Measurements from ENCODE around the gene ANKRD50. TPM values are rescaled to one million over a fixed set of nuclear protein-coding genes. Genes with fewer than 3 reads are reported as not detected.

The ANKRD50 gene, protein sequence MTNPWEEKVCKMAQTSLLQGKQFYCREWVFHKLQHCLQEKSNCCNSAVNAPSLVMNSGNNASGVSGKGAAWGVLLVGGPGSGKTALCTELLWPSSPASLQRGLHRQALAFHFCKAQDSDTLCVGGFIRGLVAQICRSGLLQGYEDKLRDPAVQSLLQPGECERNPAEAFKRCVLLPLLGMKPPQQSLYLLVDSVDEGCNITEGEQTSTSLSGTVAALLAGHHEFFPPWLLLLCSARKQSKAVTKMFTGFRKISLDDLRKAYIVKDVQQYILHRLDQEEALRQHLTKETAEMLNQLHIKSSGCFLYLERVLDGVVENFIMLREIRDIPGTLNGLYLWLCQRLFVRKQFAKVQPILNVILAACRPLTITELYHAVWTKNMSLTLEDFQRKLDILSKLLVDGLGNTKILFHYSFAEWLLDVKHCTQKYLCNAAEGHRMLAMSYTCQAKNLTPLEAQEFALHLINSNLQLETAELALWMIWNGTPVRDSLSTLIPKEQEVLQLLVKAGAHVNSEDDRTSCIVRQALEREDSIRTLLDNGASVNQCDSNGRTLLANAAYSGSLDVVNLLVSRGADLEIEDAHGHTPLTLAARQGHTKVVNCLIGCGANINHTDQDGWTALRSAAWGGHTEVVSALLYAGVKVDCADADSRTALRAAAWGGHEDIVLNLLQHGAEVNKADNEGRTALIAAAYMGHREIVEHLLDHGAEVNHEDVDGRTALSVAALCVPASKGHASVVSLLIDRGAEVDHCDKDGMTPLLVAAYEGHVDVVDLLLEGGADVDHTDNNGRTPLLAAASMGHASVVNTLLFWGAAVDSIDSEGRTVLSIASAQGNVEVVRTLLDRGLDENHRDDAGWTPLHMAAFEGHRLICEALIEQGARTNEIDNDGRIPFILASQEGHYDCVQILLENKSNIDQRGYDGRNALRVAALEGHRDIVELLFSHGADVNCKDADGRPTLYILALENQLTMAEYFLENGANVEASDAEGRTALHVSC (N-terminal part only)
- total RNA-seq = 10 to 100 TPM in 1 of 2 donors, 1 to 10 TPM in 1; 7.1 to 14.0 TPM

DNA sequence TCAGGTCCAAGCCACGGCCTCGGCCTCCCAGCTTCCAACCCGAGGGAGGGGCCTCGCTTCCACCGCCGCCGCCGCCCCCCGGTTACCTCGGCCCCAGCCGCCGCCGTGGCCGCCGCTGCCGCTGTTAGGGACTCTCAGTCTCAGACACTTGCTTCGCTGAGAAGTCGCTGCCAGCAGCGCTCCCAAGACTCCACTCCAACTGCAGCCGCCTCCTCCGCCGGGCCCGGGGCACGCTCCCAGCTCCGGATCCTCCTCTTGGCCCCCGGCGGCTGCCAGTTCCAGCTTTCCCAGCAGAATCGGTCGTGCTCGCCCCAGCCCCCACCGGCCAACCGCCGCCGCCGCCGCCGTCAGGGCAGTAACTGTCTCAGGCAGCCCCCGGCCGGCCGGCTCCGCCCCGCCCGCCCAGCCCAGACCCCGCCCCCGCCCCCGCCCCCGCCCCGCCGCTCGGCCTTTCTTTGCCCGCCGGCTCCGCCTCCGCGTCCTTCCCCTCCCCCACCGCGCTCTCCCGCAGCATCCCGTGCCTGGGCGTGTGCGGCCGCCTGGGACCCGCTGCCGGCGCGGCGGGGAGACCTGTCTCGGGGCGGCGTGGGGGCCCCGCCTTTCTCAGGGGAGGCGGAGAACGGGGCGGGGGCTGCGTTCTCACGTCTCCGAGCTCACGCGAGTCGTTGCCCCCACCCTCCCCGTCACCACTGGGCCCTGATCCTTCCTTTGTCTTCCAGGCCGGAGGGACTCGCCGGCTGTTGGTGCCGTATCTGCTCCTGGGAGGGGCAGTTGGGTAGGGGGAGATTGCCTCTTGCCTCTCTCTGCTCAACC, at the start of gene ANKRD50:
TSS of gene ANKRD50 (minus strand) at position 361 of the 813 bp plus-strand sequence. CDS start 2,221 bp downstream, outside the sequence.
- TF ChIP-seq, protein P1, sequence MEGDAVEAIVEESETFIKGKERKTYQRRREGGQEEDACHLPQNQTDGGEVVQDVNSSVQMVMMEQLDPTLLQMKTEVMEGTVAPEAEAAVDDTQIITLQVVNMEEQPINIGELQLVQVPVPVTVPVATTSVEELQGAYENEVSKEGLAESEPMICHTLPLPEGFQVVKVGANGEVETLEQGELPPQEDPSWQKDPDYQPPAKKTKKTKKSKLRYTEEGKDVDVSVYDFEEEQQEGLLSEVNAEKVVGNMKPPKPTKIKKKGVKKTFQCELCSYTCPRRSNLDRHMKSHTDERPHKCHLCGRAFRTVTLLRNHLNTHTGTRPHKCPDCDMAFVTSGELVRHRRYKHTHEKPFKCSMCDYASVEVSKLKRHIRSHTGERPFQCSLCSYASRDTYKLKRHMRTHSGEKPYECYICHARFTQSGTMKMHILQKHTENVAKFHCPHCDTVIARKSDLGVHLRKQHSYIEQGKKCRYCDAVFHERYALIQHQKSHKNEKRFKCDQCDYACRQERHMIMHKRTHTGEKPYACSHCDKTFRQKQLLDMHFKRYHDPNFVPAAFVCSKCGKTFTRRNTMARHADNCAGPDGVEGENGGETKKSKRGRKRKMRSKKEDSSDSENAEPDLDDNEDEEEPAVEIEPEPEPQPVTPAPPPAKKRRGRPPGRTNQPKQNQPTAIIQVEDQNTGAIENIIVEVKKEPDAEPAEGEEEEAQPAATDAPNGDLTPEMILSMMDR (IDR thresholded peaks at IDR 0.05) = no peak
- Histone ChIP-seq H3K36me3 (no peaks in the 10 kb centered on the region), H3K27ac (peak within 1 kb of the TSS; percentile 93), H3K9ac (ENCODE audit: low read depth in 2 of 2, low read length in 2 of 2) (peak within 1 kb of the TSS; percentile 87 to 93), H3K4me1 (peaks cover 5% of the 10 kb centered on the region), H3K27me3 (no peaks in the 10 kb centered on the region), H3K4me3 (peak within 1 kb of the TSS; percentile 69), H3K9me3 (no peaks in the 10 kb centered on the region)
- DNase-seq = peak; percentile 90
- intact Hi-C loops (cut with DNase I) = no loop called here

DNA sequence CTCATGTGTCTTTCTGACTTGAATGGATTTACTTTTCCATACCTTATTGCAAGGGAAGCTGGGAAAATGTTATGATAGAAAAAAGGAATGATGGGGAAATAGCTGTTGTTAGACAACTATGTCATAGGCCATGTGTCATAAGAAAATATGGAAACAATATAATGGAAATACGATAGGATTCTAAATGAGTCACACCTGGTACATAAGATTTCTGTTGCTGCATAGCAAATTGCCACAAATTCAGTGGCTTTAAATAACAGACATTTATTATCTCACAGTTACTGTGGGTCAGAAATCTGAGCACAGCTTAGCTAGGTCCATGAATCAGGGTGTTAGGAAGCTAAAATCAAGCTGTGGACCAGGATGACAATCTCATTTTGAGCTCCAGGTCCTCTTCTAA, 44.6 kb upstream of the ANKRD50 start:
- intact Hi-C loops (cut with DNase I) = no loop called here
- TF ChIP-seq, protein P1 (IDR thresholded peaks at IDR 0.05) = no peak

DNA sequence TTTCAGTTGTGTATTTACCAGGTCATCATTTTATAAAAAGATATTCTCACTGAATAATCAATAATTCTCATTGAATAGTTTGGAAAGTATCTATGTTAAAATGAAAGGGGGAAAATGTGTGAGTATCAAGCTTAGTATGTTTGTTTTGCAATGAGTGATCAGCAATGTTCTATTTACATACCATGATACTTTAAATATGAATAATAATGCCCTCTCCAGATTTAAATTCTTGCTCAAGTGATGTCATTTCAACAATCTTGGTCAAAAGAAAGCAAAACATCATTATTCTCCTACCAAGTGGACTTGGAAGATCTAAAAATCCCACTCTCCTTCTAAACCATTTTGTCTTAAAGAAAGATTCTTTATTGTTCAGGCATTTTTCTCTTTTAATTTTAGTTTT, 42.1 kb upstream of the ANKRD50 start:
- Histone ChIP-seq H3K36me3 (no peaks in the 10 kb centered on the region), H3K4me3 (no peak overlapping the region), H3K27me3 (no peaks in the 10 kb centered on the region), H3K4me1 (no peaks in the 10 kb centered on the region), H3K9me3 (no peaks in the 10 kb centered on the region), H3K27ac (no peak overlapping the region), H3K9ac (ENCODE audit: low read depth in 2 of 2, low read length in 2 of 2) (no peak overlapping the region)
- intact Hi-C loops (cut with DNase I) = no loop called here
- TF ChIP-seq, protein P1 (IDR thresholded peaks at IDR 0.05) = no peak
- no peak for DNase-seq

More for the DNA sequence above, 44.6 kb upstream of the ANKRD50 start:
- DNase-seq = no peak
- Histone ChIP-seq H3K9ac (ENCODE audit: low read depth in 2 of 2, low read length in 2 of 2) (no peak overlapping the region), H3K4me3 (no peak overlapping the region), H3K27ac (no peak overlapping the region), H3K9me3 (no peaks in the 10 kb centered on the region), H3K36me3 (no peaks in the 10 kb centered on the region), H3K27me3 (no peaks in the 10 kb centered on the region), H3K4me1 (no peaks in the 10 kb centered on the region)

DNA sequence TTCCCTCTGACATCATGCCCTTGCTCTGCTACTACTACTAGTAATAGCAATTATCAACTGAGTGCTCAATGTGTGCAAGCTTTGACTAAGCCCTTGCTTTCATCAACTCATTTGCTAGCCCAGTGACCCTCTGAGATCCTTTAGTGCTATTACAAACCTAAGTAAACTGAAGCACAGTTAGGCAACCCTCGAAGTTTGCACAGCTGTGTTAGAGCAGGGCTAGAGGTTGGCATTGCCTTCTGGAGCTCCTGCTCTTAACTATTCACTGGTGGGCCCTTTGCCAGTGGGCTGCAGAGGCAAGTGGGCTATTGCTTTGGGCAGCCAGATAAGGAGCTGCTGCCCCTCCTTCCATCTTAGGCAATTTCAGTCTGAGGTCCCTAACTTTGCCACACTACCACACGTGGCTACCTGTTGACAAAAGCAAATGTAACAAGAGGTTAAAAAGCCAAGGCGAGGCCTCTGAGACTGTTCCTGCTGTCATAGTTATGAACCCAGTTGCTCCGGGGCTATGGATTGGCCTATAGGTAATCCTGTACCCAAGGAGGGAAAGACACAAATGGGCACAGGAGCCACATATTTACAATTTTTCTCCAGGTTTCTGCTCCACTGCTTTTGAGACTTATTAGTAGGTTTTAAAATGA, 41.5 kb upstream of the ANKRD50 start:
- H3K9me3 ChIP-seq = no peaks in the 10 kb centered on the region
- TF ChIP-seq, protein P1 (IDR thresholded peaks at IDR 0.05) = no peak
- no peaks in the 10 kb centered on the region for H3K36me3 ChIP-seq
- no peaks in the 10 kb centered on the region for H3K27me3 ChIP-seq
- no peak overlapping the region for H3K9ac ChIP-seq (ENCODE audit: low read depth in 2 of 2, low read length in 2 of 2)
- no peak overlapping the region for H3K4me3 ChIP-seq
- no peak for DNase-seq
- intact Hi-C loops (cut with DNase I) = no loop called here
- no peak overlapping the region for H3K27ac ChIP-seq
- H3K4me1 ChIP-seq = no peaks in the 10 kb centered on the region
